Eye (tissue), 1 donor: Measurements from ENCODE around the gene GCNT1.

ENCODE experiments used
- DNase-seq: peaks from one replicate; pipeline ENCODE4 v3.0.0-alpha.2; 2015

Gene GCNT1

GRCh38 chr9:76545191-76545590, 86.2 kb downstream of the GCNT1 start:
- DNase-seq = no peak

- DNase-seq = no peak
Measured at GRCh38 chr9:76552181-76552580, 93.2 kb downstream of the GCNT1 start.

GRCh38 chr9:76552751-76553455, 93.9 kb downstream of the GCNT1 start:
- DNase-seq = no peak

- no peak for DNase-seq
Measured at GRCh38 chr9:76553680-76554079, 94.7 kb downstream of the GCNT1 start.
